H1 (cell line): ENCODE measurements around the gene RBBP5. TPM values are rescaled to one million over a fixed set of nuclear protein-coding genes. Genes with fewer than 3 reads are reported as not detected.

Source experiments
- ASH2L ChIP-seq: fragments of 200-600, 300-600 bp; sonication (generic); IDR thresholded peaks from one replicate; pipeline ENCODE4 v1.7.1; 2017; ENCODE audit warnings: low read length
- CBX5 ChIP-seq: fragments of 300-800, 300-1000 bp; sonication (generic); IDR thresholded peaks from 2 replicates; pipeline ENCODE4 v1.7.1; 2016; ENCODE audit warnings: antibody characterized with exemption, low read length, low read depth
- CHD1 ChIP-seq: IDR thresholded peaks from 2 replicates; pipeline ENCODE4 v1.6.1; 2012; ENCODE audit warnings: low read depth, low read length, improper control_type of control experiment
- CHD7 ChIP-seq: fragments of 300-600 bp; sonication (generic); IDR thresholded peaks from 2 replicates; pipeline ENCODE4 v1.7.1; 2012; ENCODE audit warnings: low read length, moderate library complexity, mild to moderate bottlenecking, inconsistent platforms; ENCODE audit not compliant: insufficient replicate concordance
- CTCF ChIP-seq, 3 experiments: IDR thresholded peaks; 1 replicate in 2 of 3; 2 replicates in 1 of 3; pipeline versions ENCODE4 v1.5.1 to v1.6.1; 2011; ENCODE audit warnings: low read length in 3 of 3, mild to moderate bottlenecking in 3 of 3, inconsistent platforms in 2 of 3, low read depth in 1 of 3, moderate library complexity in 1 of 3; ENCODE audit not compliant: insufficient read depth in 1 of 3; ENCODE audit errors: control extremely low read depth in 1 of 3
- SIX5 ChIP-seq: IDR thresholded peaks from 2 replicates; pipeline ENCODE4 v1.6.1; 2011; ENCODE audit warnings: mild to moderate bottlenecking, low read depth, low read length
- YY1 ChIP-seq: IDR thresholded peaks from 2 replicates; pipeline ENCODE4 v1.6.1; 2011; ENCODE audit warnings: low read depth, mild to moderate bottlenecking, low read length
- polyA plus RNA-seq, 7 experiments: library from polyadenylated mRNA; depleted of rRNA in 3 of 7; stranded (reverse) in 5 of 7; unstranded in 2 of 7; fragments of >200 nt in 5 of 7; fragments of 200-250 nt in 2 of 7; gene quantifications; 1 replicate in 5 of 7; 2 replicates in 1 of 7; 4 replicates in 1 of 7; pipeline versions ENCODE4 v1.2.1 to v1.2.3, GENCODE V29; 2011 to 2013; ENCODE audit warnings: missing spikeins in 2 of 7, mixed read lengths in 2 of 7
- total RNA-seq: library from RNA; stranded (reverse); fragmentation: NEBNext Ultra II Directional; extraction: Animal tissue kit (Norgen Biotek cat#: 25700); gene quantifications from 2 replicates; pipeline ENCODE4 v1.2.1, GENCODE V29; 2021

Gene RBBP5
- total and polyA plus RNA-seq, 2 of the 8 experiments (the other 6 are each of a cell fraction or from before 2014, with no cell fraction given), result 6.7 to 21.5 TPM

GRCh38 chr1:205121660-205122488 is at the start of gene RBBP5 (continued):
- TF ChIP-seq CHD7, result no peak
- peak; percentile 45; the same call in 1 of the 2 replicates for TF ChIP-seq YY1
- peak; percentile 85 to 91 (median 86) for TF ChIP-seq CTCF (IDR thresholded peaks at IDR 0.05; ENCODE audit: control extremely low read depth in 1 of 3, insufficient read depth in 1 of 3, low read depth in 1 of 3, low read length in 3 of 3)
- no peak for TF ChIP-seq SIX5
- TF ChIP-seq CBX5, result no peak
- peak; percentile 98 for TF ChIP-seq ASH2L
- TF ChIP-seq CHD1, result no peak
